Central memory CD8-positive, alpha-beta T cell (primary cell): ENCODE data around the gene KCNQ1.

Experiments used
- ATAC-seq: fragments of 150-1000 bp; cut with Tn5 transposase; replicated peaks from 2 replicates; pipeline ENCODE4 v1.10.0; 2022; ENCODE audit warnings: mild to moderate bottlenecking, moderate FRiP score, moderate number of reproducible peaks; ENCODE audit not compliant: poor library complexity, severe bottlenecking; ENCODE audit errors: extremely low read depth
- DNase-seq, 2 donors: peaks; one replicate each; pipeline ENCODE4 v3.0.0; 2021; ENCODE audit warnings: low spot score in 2 of 2
- H3K27ac Mint-ChIP-seq: one replicate; pipeline ENCODE4 v1.8.0; 2022; ENCODE audit warnings: low read depth, mild to moderate bottlenecking, moderate library complexity, mixed read lengths
- H3K27me3 Mint-ChIP-seq: one replicate; pipeline ENCODE4 v1.8.0; 2022; ENCODE audit warnings: mixed read lengths
- H3K36me3 Mint-ChIP-seq: one replicate; pipeline ENCODE4 v1.8.0; 2022; ENCODE audit warnings: mild to moderate bottlenecking, moderate library complexity, mixed read lengths; ENCODE audit not compliant: insufficient read depth
- H3K4me1 Mint-ChIP-seq: one replicate; pipeline ENCODE4 v1.8.0; 2022; ENCODE audit warnings: mixed read lengths
- H3K4me3 Mint-ChIP-seq: one replicate; pipeline ENCODE4 v1.8.0; 2022; ENCODE audit warnings: mild to moderate bottlenecking, moderate library complexity, mixed read lengths
- H3K9me3 Mint-ChIP-seq: one replicate; pipeline ENCODE4 v1.8.0; 2022; ENCODE audit warnings: mixed read lengths

KCNQ1 gene

DNA sequence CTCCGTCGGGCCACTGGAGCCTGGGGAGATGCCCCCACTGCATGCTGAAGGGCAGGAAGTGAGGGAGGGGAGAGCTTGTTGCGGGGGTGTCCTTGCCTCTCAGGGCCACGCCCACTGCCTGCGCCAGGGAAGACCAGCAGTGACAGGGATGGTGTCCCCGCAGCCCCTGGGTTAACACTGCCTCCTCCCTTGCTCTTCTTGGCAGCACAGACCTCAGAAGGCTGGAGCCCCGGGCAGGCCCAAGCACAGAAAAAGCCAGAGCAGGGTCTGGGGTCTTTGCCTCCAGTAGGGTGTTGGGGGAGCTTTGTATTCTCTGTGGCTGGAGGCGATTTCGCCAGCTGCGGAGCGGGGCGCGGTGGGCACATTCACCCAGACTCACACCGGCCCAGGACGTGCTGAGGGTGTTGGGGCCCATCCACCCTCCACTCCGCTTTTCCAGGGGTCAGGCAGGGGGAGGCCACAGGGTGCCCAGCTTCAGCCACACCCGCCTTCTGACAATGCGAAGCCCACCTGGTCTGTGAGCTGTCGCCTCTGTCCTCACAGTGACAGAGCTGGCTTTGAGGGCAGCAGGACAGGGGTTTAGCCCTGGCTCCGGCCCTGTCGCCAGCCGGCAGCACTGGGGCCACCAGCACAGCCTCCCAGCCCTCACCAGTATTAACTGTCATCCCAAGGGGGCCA is 357.0 kb downstream of the KCNQ1 start:
- ATAC-seq (no peak), DNase-seq (no peak)
- H3K36me3 Mint-ChIP-seq: peaks cover 8% of the 10 kb centered on the region
- H3K27me3 Mint-ChIP-seq: peaks cover 16% of the 10 kb centered on the region
- H3K27ac Mint-ChIP-seq: no peak overlapping the region
- no peaks in the 10 kb centered on the region for H3K4me1 Mint-ChIP-seq
- peaks cover 5% of the 10 kb centered on the region for H3K9me3 Mint-ChIP-seq
- no peak overlapping the region for H3K4me3 Mint-ChIP-seq

DNA sequence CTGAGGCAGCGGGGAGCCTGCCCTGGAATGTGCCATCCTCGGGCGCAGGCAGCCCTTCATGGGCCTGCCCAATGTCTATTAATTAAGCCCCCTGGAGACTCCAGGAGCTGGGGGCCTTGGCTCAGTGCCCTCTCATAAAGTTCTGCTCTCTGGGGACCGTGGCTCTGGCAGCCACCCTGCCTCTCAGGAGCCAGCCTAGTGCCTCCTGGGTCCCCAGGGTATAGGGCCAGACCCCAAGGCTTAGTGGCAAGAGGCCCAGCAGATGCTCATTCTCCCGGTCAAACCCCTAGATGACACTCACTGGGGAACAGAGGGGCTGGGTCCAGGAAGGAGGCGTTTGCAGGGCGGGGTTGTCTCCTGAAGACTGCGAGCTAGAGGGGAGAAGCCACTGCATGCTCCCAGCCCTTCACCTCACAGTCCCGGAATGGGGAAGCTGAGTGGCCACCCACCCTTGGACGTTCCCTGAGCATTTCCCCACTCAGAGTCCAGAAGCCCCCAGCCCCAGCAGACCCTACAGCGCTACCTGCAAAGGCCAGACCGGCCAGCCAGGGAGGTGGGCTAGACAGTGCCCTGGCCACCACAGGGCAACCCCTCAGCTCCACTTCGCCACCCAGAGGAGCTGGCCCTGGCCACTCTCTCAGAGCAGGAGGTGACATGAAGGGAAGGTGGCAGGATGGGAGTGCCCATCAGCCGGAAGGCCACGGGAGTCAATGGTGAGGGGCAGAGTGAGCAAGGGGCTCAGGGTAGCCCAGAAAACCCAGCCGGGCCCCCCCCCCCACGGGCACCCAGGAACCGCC is 357.8 kb downstream of the KCNQ1 start:
- no peak for ATAC-seq
- H3K4me1 Mint-ChIP-seq: no peaks in the 10 kb centered on the region
- no peak overlapping the region for H3K4me3 Mint-ChIP-seq
- H3K36me3 Mint-ChIP-seq: peaks cover 8% of the 10 kb centered on the region
- H3K27me3 Mint-ChIP-seq: peaks cover 16% of the 10 kb centered on the region
- DNase-seq: no peak
- peaks cover 5% of the 10 kb centered on the region for H3K9me3 Mint-ChIP-seq
- no peak overlapping the region for H3K27ac Mint-ChIP-seq

DNA sequence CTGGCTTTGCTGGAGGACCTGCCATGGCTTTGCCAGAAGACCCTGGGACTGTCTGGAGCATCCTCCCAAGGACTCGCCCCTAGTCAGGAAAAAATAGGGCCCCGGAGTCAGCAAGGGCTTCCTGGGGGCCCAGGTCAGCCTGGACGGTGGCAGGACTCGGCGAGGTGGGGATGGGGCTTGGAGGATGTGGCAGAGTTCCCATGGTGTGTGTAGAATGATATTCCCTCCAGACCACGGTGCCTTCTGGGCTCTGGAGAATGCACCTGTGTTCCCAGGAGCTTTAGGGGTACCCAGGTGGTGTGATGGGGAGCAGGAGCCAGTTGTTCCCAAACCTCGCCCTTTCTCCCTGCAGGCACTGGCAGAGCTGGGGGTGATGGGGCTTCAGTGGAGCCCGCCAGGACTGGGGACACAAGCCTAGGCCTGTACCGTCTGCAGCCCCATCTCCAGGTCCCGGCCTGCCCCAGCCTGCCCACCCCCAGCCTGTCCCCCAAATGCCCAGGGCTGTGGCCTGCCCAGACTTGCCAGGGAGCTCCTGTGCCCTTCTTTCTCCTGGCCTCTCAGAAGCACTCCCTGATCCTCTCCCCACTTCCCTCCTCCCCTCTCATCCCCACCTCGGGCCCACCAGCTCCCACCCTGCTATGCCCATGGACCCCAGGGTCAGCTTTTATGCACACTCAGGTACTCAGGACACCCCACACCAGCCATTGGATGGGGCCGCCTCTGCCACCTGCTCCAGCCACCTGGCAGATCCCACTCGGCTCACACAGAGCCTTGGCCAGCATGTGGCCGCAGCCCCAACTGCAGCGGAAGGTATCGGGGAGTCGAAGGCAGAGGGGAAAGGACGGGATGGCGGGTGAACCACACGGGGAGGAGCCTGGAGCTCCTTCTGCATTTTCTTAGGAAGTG is 358.6 kb downstream of the KCNQ1 start:
- Mint-ChIP-seq H3K36me3 (peaks cover 4% of the 10 kb centered on the region), H3K4me1 (no peaks in the 10 kb centered on the region), H3K9me3 (peaks cover 5% of the 10 kb centered on the region), H3K27me3 (peaks cover 13% of the 10 kb centered on the region), H3K4me3 (no peak overlapping the region), H3K27ac (no peak overlapping the region)
- no peak for DNase-seq
- ATAC-seq: no peak

- no peak overlapping the region for H3K27ac Mint-ChIP-seq
- H3K9me3 Mint-ChIP-seq: peaks cover 4% of the 10 kb centered on the region
- no peaks in the 10 kb centered on the region for H3K4me1 Mint-ChIP-seq
- DNase-seq: no peak
- H3K27me3 Mint-ChIP-seq: peaks cover 9% of the 10 kb centered on the region
- H3K4me3 Mint-ChIP-seq: no peak overlapping the region
- no peak for ATAC-seq
- H3K36me3 Mint-ChIP-seq: peaks cover 4% of the 10 kb centered on the region
Measured at GRCh38 chr11:2804189-2804588, 359.4 kb downstream of the KCNQ1 start.

DNA sequence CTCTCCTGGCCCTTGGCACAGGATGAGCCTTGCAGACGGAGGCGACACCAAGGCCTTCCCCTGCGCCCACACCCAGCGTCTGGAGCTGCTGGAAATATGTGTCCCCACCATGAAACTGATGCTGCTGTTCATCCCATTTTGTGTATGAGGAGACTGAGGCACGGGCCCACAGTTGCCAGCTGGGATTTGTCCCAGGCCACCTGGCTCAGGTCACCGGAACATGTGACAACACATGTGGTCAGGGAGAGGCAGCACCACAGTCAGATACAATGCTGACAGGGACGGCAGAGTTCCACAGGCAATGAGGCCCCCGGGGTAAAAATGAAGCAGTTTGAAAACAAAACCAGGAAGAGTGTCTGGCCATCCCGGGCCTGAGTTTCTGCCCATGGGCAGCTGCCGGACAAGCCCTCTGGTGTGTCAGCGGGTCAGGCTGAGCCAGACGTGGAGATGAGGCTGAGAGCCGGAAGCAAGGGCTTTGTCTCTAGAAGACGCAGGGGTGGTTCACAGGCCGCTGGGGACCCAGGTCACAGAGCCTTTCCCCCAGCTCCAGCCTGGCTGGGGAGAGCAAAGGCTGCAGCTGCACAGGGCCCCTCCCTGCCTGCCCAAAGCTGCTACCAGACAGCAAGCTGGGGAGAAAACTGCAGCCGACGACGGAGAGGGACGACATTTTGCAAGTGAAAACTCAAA is 360.0 kb downstream of the KCNQ1 start:
- no peak overlapping the region for H3K4me3 Mint-ChIP-seq
- no peak overlapping the region for H3K27ac Mint-ChIP-seq
- H3K4me1 Mint-ChIP-seq: peaks cover 6% of the 10 kb centered on the region
- ATAC-seq: no peak
- no peak for DNase-seq
- H3K36me3 Mint-ChIP-seq: peaks cover 4% of the 10 kb centered on the region
- H3K9me3 Mint-ChIP-seq: no peaks in the 10 kb centered on the region
- peaks cover 10% of the 10 kb centered on the region for H3K27me3 Mint-ChIP-seq

- Mint-ChIP-seq H3K27me3 (peaks cover 11% of the 10 kb centered on the region), H3K36me3 (peaks cover 4% of the 10 kb centered on the region), H3K4me3 (no peak overlapping the region), H3K9me3 (no peaks in the 10 kb centered on the region), H3K4me1 (peaks cover 7% of the 10 kb centered on the region), H3K27ac (no peak overlapping the region)
- ATAC-seq (no peak), DNase-seq (no peak)
Measured at GRCh38 chr11:2805388-2806056, 360.7 kb downstream of the KCNQ1 start.

DNA sequence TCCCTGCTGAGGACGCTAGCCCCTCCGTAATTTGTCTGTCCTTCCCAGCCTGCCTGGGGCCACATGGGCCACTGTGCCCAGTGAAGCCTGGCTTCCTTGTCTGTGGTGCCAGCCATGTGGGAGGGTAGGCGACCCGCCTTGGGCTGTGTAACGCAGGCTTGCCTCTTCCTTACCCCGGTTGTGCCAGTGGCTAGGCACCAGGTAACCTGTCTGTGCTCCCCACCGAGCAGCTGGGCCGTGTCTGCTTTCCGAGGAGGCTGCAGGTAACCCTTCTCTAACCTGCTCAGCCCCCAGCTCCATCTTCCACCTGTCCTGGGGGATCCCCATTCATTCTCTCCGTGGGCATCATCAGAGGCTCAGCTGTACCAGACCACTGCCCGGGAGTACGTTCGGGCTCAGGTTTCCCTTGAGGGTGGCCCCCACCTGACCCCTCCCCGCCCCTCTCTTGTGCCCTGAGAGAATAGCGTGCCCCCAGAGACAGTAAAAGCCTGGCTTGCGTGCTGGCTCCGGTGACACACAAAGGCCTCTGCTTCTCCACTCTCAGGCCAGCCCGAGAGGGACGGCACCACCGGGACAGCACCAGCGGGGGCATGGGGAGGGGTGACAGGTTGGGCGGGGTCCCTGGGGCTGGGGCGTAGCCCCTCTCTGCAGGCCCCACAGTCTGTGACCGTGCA is 361.7 kb downstream of the KCNQ1 start:
- Mint-ChIP-seq H3K4me1 (peaks cover 7% of the 10 kb centered on the region), H3K36me3 (peaks cover 4% of the 10 kb centered on the region), H3K27ac (no peak overlapping the region), H3K4me3 (no peak overlapping the region), H3K27me3 (peaks cover 11% of the 10 kb centered on the region), H3K9me3 (no peaks in the 10 kb centered on the region)
- DNase-seq (no peak), ATAC-seq (no peak)

DNA sequence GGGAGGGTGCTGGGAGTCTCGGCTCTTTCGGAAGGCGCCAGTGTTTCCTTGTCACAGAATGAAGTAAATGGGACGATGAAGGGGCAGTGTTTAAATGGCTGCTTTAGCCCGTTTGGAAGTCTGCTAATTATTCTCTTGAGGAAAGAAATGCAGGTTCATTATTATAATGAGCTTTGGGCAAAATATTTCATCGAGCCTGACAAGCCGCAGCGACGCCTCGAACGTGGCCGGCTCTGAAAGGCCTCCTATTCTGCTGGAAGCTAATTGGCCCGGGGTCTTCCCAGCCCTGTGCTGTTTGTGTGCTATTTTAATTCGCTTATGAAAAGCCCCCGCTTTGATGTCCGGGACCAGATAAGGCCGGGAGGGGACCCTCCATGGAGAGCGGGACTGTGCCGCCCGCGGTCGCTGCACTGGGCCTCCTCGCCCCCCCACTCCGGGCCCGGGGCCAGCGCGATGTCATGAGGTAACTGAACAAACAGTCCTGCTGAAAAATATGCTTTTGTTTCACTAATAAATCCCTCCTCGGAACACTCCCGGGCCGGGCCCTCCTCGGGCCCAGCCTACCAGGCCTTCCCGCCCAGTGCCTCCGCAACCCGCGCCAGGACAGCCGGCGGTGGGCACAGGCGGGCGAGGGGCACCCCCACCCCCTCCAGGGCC is 362.3 kb downstream of the KCNQ1 start:
- H3K4me3 Mint-ChIP-seq: no peak overlapping the region
- H3K36me3 Mint-ChIP-seq: peaks cover 4% of the 10 kb centered on the region
- ATAC-seq: no peak
- no peak overlapping the region for H3K27ac Mint-ChIP-seq
- H3K4me1 Mint-ChIP-seq: peaks cover 7% of the 10 kb centered on the region
- no peak for DNase-seq
- no peaks in the 10 kb centered on the region for H3K9me3 Mint-ChIP-seq
- H3K27me3 Mint-ChIP-seq: peaks cover 14% of the 10 kb centered on the region

DNA sequence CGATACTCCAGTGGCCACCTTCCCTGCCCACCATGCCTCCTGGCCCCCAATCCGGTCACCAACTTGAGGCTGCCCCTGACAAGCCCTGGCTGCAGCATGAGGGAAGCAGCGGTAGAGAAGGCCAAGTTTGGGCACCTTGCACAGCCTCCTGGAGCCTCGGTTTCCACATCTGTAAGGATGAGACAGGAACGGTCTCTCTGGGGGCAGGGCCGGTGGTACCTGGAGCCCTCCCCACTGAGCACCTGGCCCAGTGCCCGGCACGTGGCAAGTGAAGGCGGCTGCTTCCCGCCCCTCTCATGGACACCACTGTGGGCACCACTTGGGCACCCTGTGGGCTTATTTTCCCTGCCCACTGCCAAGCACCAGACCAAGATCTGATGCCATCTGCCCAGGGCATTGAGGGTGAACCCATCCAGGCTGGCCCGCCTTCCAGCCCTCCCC is 363.0 kb downstream of the KCNQ1 start:
- peaks cover 14% of the 10 kb centered on the region for H3K4me1 Mint-ChIP-seq
- no peak overlapping the region for H3K4me3 Mint-ChIP-seq

DNA sequence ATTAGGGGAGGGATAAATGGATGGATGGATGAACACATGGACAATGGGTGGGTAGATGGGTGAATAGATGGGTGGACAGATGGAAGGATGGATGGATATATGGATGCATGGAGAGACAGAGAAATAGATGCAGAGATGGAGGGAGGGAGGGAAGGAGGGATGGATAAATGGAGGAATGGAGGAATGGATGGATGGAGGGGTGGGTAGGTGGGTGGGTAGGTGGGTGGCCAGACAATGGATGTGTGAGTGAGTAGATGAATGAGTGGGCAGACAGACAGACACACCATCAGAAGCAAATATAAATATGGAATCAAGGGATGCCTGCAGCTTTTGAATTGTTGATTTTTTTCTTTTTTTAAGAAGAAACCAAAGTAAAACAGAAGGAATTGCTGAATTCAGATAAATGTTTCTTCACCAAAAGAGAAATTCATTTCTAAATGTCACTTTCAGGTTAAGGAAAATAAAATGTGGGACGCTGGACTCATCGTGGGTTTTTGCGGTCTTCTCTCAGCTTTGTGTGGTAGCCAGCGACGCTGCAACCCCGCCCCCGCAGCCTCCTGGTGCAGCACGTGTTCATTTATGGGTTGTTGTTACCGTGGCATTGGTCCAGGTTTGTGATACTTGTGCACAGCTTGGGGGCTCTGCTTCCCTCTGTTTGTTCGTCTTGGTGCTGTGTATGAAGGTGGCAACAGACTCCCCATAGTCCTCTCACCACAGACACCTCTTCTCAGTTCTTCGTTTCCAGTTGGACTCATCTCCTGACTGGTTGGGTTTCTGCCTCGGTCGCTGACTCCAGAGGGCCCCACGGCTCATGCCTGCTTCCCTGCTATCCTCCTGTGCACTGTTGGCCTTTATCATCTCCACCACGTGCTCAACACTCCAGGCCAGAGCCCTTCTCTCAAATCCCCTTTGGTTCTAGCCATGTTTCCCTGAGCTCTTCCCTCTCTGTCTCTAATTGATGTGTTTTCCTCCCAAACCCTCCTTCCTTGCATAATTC is 364.3 kb downstream of the KCNQ1 start:
- Mint-ChIP-seq H3K4me3 (peak overlapping the region; percentile 16), H3K27ac (peak overlapping the region; percentile 42), H3K27me3 (peaks cover 31% of the 10 kb centered on the region), H3K4me1 (peaks cover 15% of the 10 kb centered on the region), H3K9me3 (no peaks in the 10 kb centered on the region), H3K36me3 (peaks cover 4% of the 10 kb centered on the region)
- DNase-seq (no peak), ATAC-seq (no peak)

More for the DNA sequence above, 363.0 kb downstream of the KCNQ1 start:
- no peaks in the 10 kb centered on the region for H3K9me3 Mint-ChIP-seq
- H3K27me3 Mint-ChIP-seq: peaks cover 21% of the 10 kb centered on the region
- H3K27ac Mint-ChIP-seq: no peak overlapping the region
- ATAC-seq (no peak), DNase-seq (no peak)
- peaks cover 4% of the 10 kb centered on the region for H3K36me3 Mint-ChIP-seq
